GM12872 (cell line): ENCODE measurements around the gene FAM180A.

Experiments
- TF ChIP-seq, protein P1 (sequence below): IDR thresholded peaks from 3 replicates; pipeline ENCODE4 v1.5.1; 2011; ENCODE audit warnings: low read depth, mild to moderate bottlenecking, low read length, moderate library complexity; ENCODE audit not compliant: insufficient read depth

FAM180A gene

DNA sequence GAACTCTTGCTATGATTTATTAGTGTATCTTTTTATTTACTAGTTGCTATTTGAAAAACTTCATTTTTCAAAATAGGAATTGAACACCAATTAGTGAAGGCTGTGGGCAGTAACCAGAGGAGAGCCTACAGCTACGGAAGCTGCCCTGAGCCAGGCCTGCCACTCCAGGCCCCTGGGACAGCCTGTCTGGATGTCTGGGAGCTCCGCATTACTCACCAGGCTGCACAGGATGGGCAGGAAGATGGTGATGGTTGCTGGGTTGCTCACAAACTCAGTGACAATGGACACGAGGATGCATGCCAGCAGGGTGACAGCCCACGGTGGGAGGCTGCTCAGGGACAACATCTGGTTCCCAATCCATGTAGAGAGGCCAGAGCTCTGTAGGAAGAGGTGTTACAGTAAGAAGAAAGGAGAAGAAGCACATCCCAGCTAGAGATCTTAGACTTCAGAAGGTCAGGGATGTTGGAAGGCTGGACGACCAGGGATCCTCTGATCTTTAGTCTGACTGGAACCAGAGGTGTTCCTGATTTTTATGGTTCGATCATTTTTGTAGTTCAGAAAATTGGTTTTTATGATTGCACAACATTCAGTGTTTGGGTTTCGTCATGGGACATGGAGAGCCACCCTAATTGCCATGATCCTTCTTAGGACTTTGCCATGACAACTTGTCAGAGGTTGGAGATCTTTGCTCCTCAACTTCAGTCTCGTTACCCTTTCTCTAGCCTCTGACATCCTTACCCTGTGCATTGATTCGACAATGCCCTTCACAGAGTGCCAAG lies 63.1 kb downstream of the FAM180A start:
- TF ChIP-seq, protein P1, sequence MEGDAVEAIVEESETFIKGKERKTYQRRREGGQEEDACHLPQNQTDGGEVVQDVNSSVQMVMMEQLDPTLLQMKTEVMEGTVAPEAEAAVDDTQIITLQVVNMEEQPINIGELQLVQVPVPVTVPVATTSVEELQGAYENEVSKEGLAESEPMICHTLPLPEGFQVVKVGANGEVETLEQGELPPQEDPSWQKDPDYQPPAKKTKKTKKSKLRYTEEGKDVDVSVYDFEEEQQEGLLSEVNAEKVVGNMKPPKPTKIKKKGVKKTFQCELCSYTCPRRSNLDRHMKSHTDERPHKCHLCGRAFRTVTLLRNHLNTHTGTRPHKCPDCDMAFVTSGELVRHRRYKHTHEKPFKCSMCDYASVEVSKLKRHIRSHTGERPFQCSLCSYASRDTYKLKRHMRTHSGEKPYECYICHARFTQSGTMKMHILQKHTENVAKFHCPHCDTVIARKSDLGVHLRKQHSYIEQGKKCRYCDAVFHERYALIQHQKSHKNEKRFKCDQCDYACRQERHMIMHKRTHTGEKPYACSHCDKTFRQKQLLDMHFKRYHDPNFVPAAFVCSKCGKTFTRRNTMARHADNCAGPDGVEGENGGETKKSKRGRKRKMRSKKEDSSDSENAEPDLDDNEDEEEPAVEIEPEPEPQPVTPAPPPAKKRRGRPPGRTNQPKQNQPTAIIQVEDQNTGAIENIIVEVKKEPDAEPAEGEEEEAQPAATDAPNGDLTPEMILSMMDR, result no peak

DNA sequence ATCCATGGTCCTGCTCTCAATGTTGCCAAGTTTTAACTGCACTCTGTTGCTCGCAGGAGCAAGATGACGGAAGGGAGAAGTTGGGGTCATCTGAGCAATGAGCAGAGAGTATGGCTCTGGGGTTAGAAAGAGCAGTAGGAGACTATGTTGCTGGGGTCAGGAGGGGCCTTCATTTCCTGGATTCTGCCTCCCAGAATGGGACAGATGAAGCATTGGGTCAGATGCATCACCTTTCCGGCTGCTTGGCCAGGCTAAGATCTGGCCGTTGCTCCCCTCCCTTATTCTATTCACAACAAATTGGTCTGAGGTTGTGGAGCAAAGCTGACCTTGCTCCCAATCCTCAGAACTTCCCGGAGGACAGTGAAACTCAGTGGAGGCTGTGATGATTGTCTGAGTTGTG lies 63.9 kb downstream of the FAM180A start:
- TF ChIP-seq, protein P1, result no peak

DNA sequence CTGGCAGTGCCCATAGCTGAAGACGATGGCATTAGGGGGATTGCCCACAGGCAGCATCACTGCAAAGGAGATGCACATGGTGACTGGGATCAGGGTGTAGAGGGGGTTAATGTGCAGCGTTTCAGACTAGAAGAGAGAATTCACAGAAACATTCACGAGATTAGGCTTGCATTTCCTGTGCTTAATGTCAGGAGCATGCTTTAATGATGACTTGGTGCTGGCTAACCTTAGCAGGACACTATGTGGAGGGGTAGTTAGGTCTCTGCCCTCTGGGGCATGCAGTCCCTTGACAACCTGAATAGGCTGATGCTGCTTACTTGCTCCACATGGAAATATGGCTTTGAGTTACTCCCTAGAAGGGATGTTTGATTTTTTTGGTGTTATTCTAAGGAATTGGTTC lies 64.5 kb downstream of the FAM180A start:
- TF ChIP-seq, protein P1, result no peak

DNA sequence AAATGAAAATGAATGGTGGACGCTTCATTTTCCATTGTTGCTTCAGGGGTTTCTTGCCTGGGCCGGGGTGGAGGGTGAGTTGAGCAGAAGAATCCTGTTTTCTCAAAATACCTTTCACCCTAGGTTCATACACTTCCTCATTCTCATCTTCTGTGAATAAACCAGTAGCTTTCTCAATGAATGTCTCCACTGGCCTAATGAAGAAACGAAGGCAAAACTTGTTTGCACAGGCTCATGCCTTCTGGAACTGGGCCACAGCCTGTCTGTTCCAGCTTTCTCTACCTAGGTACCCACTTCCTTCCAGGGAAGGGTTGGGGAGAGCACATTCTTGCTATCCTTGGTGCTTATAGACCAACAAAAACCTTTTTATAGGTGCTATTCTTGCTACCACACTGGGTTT lies 65.0 kb downstream of the FAM180A start:
- TF ChIP-seq, protein P1, result no peak

DNA sequence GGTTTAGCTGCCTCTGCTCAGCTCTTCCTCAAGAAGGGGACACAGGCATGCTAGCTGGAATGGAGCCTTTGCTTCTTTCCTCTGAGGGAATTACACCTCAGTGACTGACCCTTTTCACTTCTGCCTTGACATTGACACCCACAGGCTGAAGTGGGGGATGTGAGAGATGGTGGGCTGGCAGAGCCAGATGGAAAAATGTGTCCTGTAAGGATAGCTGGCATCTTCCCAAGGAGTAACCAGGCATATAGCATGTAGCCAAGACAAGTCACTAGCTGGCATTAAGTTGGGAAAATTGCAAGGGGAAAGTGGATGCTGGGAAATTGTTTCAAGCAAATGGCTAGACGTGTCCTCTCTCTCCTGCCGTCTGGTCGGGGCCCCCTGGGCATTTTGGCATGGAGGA lies 66.4 kb downstream of the FAM180A start:
- TF ChIP-seq, protein P1, result no peak

DNA sequence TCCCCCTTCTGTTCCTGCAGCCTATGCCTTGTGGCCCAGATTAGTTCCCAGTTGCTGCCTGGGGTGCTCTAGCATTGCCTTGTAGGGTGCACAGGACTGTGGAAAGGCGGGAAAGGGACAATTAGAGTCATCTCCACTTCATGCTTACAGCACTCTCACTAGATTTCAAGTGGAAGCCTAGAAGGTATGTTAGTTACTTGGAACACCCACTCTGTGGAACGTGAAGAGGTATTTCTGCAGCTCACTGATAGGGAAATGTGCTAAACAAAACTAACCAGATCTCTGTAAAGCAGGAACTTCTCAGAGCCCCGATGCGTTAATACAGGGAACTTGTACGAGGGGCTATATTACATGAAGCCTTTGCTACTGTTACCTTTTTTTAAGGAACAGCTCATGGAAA lies 66.9 kb downstream of the FAM180A start:
- TF ChIP-seq, protein P1, result no peak
